ENCODE data around the gene IL12A.

DNA sequence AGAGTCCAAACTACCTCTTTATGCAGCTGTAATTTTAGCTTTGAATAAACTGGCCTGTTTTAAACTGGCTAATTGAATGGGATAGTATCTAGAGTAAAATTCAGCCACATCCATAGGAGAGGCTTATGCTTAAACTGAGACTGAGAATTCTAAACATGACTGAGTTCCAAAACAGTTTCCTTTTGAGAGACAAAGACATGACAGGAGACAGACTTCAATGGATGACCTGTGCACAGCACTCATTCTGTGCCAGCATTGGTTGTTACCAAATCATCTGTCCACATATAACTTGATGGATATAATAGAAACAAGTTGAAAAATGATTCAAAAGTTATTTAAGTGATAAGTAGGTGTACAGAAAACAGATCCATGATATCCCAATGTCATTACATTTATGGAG lies 20.9 kb downstream of the IL12A start:
- TF ChIP-seq, protein P1, sequence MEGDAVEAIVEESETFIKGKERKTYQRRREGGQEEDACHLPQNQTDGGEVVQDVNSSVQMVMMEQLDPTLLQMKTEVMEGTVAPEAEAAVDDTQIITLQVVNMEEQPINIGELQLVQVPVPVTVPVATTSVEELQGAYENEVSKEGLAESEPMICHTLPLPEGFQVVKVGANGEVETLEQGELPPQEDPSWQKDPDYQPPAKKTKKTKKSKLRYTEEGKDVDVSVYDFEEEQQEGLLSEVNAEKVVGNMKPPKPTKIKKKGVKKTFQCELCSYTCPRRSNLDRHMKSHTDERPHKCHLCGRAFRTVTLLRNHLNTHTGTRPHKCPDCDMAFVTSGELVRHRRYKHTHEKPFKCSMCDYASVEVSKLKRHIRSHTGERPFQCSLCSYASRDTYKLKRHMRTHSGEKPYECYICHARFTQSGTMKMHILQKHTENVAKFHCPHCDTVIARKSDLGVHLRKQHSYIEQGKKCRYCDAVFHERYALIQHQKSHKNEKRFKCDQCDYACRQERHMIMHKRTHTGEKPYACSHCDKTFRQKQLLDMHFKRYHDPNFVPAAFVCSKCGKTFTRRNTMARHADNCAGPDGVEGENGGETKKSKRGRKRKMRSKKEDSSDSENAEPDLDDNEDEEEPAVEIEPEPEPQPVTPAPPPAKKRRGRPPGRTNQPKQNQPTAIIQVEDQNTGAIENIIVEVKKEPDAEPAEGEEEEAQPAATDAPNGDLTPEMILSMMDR (IDR thresholded peaks at IDR 0.05): no peak
- TF ChIP-seq POLR2A (IDR thresholded peaks at IDR 0.05) (no peak), POLR2AphosphoS5 (IDR thresholded peaks at IDR 0.05; ENCODE audit: insufficient read depth in 1 of 2, low read depth in 1 of 2) (no peak)

Measured in vagina (tissue), 2 donors.